Transverse colon (tissue), 4 donors: ENCODE results near the gene C9orf85.

Source experiments
- CTCF ChIP-seq, 5 experiments: fragments of 200-600 bp in 3 of 5; fragments of 450-650 bp in 2 of 5; sonication (generic) in 3 of 5; IDR thresholded peaks; 1 replicate in 2 of 5; 2 replicates in 3 of 5; pipeline ENCODE4 v1.5.1; 2016 to 2017; ENCODE audit warnings: antibody characterized with exemption in 5 of 5, inconsistent platforms in 3 of 5, mild to moderate bottlenecking in 2 of 5, moderate library complexity in 1 of 5
- EP300 ChIP-seq: sonication (generic); formaldehyde crosslinking; IDR thresholded peaks from one replicate; pipeline ENCODE4 v1.6.1; 2017; ENCODE audit warnings: antibody characterized with exemption, low read depth
- POLR2A ChIP-seq: fragments of 450-650 bp; IDR thresholded peaks from one replicate; pipeline ENCODE4 v1.6.1; 2016; ENCODE audit warnings: antibody characterized with exemption, mild to moderate bottlenecking, moderate library complexity
- POLR2AphosphoS5 ChIP-seq, 3 donors: sonication (generic); formaldehyde crosslinking; IDR thresholded peaks; one replicate each; pipeline ENCODE4 v1.6.1; 2016; ENCODE audit warnings: antibody characterized with exemption in 3 of 3

DNA sequence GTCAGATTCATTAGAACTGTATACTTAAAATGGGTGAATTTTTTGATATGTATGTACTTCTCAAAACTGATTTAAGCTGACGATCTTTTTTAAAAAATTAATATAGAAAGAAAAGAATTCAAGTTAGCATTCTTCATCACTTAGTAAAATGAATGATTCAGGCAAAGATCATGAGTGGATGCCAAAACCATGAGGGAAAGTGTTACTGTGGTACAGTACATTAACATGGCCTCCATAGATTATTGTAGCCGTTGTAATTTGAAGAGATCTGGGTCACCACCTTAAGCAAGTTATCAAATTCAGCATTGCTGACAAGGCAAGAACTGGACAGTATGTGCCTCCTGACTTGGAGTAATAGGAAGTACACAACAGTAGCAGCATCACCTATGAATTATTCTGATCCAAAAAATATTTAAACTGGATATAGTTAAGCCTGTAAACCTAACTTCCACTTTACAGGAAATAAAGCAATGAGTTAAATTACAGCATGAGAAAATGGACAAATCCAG is 29.7 kb downstream of the C9orf85 start:
- TF ChIP-seq EP300, result no peak
- TF ChIP-seq POLR2A, result no peak
- no peak for TF ChIP-seq CTCF (IDR thresholded peaks at IDR 0.05)
- TF ChIP-seq POLR2AphosphoS5 (IDR thresholded peaks at IDR 0.05), result no peak
